Femur (tissue), 1 donor: Measurements from ENCODE around the gene TBC1D22A.
"Not testable (repeated sequence)": the region's sequence is repeated elsewhere in the genome, so short reads cannot be mapped to it uniquely, and the experiment has no call there.

Experiments
- DNase-seq: peaks from one replicate; pipeline ENCODE4 v3.0.0-alpha.2; 2017

Gene TBC1D22A

GRCh38 chr22:47114813-47115517 is 352.5 kb downstream of the TBC1D22A start:
- DNase-seq, result no peak

GRCh38 chr22:47115518-47115890 is 353.1 kb downstream of the TBC1D22A start:
- DNase-seq, result no peak

- no peak for DNase-seq
Observed at GRCh38 chr22:47115921-47116320, 353.5 kb downstream of the TBC1D22A start.

DNA sequence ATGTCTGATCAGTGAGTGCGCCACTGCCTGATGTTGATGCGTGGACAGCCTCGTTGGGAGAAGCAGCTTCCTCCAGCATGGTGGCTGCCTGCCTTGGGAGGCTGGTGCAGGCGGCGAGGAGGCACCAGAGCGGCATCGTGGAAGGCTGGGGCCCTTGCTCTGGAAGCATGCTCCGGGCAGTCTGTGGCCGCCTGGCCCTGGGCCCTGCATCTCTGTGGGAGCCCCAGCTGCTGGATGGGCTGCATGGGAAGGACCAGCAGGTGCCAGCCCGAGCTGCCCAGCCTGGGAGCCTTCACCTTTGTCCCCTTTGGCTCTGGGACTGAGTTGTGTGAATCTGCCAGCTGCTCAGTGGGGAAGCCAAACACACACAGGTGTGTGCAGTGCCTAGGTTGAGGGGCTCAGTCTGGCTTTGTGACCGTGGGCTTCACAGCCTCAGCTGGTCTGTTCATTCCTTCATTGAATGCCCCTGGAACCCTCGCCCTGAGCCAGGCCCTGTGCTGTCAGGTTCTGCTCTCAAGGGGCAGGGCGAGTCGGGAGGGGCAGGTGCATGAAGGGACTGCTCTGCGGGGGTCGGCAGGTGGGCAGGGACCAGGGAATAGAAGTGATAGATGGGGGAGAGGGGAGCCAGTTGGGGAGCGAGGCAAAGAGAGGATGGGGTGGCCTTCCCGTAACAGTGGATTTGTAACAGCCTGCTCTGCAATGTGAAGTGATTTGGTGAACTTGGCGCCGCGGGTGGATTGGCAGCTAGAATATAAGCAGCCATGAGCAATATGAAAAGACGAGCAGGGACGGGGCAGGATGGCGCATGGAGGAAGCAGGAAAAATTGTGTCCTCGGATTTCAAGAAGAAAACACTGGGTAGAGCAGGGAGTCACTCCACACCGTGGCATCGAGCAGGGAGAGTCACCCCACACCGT is 354.2 kb downstream of the TBC1D22A start:
- DNase-seq, result no peak

- DNase-seq, result not testable (repeated sequence)
Observed at GRCh38 chr22:47117442-47117841, 355.0 kb downstream of the TBC1D22A start.

DNA sequence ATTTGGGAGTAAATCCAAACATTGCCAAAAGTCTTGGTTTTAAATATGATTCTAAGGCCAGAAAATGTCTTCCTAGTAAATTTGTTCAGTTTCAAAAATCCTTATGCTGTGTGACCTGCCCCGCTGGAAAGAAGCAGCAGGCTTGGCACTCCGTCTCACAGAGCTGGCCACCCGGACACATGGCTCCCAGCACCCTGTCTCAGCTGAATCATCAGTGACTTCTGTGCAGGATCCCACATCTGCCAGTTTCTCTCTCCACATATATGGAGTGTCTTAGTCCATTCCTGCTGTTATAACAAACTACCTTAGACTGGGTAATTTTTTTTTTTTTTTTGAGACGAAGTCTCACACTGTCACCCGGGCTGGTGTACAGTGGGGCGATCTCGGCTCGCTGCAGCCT is 356.7 kb downstream of the TBC1D22A start:
- no peak for DNase-seq

DNA sequence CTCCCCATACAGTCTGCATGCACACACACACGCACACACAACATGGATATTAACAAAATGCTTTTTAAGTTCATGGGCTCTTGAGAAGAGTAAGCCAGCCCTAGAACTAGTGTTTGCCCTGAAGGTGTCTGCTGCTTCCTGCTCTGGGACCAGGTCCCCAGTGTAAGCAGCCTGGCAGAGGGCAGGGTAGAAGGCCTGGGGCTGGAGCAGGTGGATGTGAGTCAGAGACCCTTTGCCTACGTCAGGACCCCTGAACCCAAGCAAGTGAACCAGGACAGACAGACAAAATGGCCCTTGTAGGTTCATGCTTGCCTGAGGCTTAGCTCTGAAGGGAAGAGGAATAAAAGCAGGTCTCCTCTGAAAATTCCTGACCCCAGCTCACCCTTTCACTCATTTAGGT is 357.9 kb downstream of the TBC1D22A start:
- no peak for DNase-seq

DNA sequence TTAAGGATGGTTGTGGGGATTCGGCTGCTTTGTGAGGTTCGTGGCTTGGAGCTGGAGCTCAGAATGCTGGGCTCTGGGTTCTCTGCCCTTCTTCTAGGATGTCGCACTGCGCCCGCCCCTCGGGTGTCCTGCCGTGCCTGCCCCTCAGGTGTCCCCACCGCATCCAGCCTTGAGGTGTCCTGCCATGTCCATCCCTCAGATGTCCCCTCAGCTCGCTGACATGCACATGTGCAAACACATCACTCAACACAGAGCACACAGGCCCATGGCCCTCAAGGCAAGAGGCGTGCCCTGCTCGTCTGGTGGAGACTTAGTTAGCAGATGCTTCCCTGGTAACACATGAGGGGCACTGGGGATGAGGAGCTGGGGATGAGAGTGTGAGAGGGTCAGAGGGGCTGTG is 359.3 kb downstream of the TBC1D22A start:
- DNase-seq, result no peak

DNA sequence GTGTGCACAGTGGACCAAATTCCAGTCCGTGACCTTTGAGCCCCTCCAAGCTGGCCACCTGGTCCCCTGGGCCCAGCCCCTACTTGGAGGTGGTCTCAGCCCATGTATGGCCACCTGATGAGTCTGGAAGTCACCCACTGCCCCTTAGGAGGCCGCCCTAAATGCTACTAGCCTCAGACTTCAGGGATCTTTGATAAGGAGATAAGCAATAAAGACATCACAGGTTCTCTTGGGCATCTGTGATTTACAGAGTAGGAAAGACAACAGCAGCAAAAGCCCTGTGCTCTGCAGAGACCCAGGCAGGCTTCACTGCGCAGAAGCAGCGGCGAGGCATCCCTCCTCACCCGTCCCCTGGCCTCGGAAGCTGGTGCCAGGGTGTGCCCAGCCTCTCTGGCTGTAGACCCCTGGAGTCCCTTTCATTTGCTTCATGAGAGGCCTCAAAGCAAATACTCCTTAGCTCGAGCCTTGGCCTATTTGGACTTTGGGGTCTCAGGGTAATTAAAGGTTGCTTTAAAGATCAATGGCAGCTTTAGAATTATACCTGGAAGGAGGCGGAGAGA is 360.1 kb downstream of the TBC1D22A start:
- no peak for DNase-seq

- DNase-seq, result no peak
Observed at GRCh38 chr22:47123006-47123826, 360.8 kb downstream of the TBC1D22A start.

DNA sequence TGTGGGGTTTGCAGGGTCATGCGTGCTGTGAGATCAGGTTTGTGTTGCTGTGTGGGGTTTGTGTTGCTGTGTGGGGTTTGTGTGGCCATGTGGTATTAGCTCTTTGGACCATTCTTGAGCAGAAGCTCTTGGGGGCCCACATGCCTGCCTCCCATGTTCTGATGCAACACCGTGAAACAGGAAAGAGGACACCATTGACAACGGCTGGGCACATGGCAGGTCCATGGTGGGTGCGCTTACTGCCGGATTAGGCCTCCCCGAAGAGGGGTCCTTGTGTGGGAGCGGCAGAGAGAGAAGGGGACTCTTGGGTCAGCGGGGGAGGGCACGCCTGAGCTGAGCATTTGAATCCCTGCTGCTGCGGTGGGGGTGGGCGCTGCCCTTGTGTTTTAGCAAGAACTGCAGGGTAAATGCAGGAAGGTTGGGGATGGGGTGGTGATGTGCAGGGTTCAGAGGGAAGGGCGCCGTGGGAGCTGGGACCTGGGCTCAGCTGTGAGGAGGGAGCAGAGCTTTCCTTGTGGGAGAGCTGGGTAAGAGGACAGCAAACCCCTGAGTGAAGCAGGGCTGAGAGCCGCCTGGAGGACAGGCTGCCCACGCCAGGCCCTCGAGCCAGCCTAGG is 361.5 kb downstream of the TBC1D22A start:
- DNase-seq, result no peak

GRCh38 chr22:47124451-47124881 is 362.0 kb downstream of the TBC1D22A start:
- no peak for DNase-seq

- no peak for DNase-seq
Observed at GRCh38 chr22:47124961-47125360, 362.5 kb downstream of the TBC1D22A start.

DNA sequence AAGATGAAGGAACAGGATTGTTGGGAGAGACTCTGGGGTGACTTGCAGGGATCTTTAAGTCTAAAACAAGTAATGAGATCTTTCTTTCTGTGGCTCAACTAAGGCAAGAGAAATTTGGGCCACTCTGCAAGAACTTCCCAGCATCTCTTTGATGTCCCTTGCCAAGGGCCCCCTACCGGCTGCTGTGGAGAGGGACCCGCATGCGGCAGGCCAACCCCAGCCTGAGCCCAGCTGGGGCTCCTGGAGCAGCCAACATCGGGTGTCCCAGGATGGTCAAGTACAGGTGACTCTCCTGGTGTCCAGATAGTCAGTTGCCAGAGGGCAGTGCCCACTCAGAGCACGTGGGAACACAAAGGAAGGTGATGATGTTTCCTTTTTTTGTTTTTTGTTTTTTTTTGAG is 363.2 kb downstream of the TBC1D22A start:
- no peak for DNase-seq

DNA sequence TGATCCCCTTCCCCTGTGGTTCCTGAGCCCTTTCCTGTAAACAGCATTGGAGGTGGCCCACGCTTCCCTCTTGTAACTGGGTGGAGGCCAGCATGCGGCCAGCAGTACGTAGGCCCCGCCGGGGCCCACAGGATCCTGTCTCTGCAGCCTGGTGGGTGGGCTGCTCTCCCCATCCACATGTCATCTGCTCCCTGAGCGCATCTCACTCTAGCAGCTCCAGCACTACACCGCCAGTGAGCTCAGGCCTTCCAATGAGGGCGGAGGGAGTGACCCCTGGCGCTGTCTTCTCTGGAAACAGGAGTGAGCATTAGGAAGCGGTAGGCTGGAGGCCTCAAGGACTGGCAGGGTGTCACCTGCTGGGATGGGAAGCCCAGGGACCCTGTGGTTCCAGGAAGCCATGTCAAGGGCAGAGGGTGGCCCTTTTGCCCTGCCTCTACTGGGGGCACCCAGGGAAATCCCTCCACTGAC is 363.9 kb downstream of the TBC1D22A start:
- DNase-seq, result no peak

DNA sequence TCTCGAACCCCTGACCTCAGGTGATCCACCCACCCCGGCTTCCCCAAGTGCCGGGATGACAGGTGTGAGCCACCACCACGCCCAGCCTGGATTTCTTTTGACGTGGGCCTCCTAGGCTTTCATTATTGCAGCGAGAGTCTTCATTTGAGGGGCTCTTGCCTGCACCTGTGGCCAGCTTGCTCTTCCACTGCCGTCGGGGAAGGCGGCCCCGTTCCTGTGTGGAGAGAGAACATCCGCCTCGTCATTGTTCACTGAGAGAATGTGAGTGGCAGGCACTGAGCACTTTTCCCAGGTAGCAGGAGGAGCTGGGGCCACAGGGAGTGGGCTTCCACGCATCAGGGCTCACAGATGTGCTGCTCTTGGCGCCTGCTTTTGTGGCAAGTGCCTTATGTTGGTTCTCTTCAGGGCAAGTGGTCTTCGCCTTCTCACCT is 365.0 kb downstream of the TBC1D22A start:
- no peak for DNase-seq

GRCh38 chr22:47128216-47128615 is 365.8 kb downstream of the TBC1D22A start:
- no peak for DNase-seq

- no peak for DNase-seq
Observed at GRCh38 chr22:47128622-47129215, 366.3 kb downstream of the TBC1D22A start.

DNA sequence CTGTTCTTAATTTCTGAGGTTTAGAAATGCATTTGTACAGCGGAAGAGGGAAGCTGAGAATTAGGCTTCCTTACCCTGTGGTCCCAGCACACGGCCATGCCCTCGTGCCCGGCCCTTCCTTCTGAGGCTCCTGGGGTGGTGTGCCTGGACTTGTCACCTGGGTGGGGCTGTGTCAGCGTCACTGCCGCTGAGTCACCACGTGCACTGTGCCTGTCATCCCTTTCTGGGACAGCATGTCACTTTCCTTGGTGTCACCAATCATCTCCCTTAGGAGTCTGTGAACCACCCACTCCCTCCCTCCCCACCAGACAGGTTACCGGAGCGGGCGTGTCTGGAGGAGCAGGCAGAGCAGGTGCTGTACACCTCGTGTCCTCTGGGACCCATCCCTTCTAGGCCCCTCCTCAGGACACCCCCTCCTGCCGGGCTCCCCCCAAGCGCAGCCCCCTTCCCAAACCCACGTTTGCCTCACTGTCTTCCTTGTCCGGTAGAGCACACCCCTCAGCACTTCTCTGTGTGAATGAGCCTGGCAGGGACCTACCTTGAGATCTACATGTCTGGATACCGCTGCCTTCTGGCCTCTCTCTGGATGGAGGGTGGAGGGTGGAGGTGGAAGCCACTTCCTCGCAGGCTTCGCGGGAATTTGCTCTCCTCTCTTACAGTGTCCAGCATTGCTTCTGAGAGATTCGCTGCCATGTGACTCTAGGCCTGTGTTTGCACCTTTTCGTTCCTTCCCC is 367.6 kb downstream of the TBC1D22A start:
- DNase-seq, result no peak

DNA sequence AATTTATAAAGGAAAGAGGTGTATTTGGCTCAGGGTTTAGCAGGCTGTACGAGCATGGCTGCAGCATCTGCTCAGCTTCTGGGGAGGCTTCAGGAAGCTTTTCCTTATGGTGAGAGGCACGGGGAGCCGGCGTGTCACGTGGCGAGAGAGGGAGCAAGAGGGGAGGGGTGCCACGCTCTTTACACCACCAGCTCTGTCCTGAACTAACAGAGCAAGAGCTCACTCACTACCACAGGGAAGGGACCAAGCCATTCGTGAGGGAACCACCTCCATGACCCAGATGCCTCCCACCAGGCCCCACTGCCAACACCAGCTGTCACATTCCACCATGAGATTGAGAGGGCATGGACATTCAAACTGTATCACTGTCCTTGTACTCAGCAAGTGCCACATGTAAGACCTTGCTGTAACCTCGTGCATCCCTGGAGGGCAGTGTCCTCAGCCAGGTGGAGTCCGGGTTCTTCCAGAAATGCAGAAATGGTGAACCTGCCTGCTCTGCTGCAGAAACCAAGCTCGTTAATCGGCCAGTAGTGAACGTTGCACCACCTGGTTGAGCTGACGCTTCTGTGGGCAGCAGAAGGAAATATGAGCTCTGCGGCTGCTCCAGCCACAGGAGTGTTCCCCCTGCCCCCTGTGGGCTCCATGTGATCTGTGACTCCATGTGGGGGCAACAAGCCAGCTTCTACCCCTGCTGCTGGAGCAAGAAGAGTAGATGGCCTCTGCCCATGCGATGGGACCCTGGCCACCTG is 368.6 kb downstream of the TBC1D22A start:
- no peak for DNase-seq
